LNCAP (cell line): Measurements from ENCODE around the gene TIAL1.

Source experiments
- TF ChIP-seq, protein P1 (sequence below): fragments of 450-650 bp; IDR thresholded peaks from 2 replicates; pipeline ENCODE4 v1.5.1; 2017; ENCODE audit warnings: mild to moderate bottlenecking

Gene TIAL1

DNA sequence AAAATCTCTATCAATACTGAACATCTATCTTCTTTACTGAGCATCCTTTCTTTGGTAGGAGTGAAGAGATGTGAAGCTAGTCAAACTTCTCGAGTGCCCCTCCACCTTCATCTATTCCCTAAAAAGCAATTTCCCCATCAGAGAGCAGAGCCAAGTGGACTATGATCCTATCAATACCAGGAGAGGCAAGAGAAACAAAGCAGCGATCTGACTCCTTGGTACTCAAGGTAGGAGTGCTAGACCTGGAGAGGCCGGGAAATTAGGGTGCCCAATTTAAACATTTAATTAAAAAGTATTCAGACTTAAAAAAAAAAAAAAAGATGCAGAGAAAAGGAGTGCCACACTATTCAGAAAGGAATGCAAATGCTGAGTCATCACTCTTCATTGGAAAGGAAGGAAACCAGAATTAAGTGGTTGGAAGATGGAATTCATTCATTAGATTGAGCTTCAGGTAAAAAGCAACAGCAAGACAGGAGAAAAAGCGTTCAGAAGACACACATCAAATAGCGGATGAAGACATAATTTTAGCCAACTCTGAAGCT lies 1.6 kb downstream of the TIAL1 start:
- TF ChIP-seq, protein P1, sequence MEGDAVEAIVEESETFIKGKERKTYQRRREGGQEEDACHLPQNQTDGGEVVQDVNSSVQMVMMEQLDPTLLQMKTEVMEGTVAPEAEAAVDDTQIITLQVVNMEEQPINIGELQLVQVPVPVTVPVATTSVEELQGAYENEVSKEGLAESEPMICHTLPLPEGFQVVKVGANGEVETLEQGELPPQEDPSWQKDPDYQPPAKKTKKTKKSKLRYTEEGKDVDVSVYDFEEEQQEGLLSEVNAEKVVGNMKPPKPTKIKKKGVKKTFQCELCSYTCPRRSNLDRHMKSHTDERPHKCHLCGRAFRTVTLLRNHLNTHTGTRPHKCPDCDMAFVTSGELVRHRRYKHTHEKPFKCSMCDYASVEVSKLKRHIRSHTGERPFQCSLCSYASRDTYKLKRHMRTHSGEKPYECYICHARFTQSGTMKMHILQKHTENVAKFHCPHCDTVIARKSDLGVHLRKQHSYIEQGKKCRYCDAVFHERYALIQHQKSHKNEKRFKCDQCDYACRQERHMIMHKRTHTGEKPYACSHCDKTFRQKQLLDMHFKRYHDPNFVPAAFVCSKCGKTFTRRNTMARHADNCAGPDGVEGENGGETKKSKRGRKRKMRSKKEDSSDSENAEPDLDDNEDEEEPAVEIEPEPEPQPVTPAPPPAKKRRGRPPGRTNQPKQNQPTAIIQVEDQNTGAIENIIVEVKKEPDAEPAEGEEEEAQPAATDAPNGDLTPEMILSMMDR: no peak

- TF ChIP-seq, protein P1: no peak
Observed at GRCh38 chr10:119588071-119588470, 8.7 kb downstream of the TIAL1 start.

DNA sequence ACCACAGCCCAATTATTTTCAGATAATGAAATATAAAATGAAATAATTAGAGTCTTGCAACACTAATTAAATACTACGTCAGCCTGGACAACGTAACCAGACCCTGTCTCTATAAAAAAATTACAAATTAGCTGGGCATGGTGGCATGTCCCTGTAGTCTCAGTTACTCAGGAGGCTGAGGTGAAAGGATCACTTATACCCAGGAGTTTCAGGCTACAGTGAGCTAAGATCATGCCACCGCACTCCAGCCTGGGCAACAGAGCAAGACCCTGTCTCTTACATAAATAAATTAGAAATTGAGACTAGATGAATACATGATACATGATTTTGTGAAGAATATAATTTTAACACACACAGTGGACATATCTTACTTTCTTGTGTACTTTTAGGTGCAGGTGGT lies 18.4 kb downstream of the TIAL1 start:
- TF ChIP-seq, protein P1: no peak

GRCh38 chr10:119575991-119576390 lies 20.8 kb downstream of the TIAL1 start:
- TF ChIP-seq, protein P1: no peak

DNA sequence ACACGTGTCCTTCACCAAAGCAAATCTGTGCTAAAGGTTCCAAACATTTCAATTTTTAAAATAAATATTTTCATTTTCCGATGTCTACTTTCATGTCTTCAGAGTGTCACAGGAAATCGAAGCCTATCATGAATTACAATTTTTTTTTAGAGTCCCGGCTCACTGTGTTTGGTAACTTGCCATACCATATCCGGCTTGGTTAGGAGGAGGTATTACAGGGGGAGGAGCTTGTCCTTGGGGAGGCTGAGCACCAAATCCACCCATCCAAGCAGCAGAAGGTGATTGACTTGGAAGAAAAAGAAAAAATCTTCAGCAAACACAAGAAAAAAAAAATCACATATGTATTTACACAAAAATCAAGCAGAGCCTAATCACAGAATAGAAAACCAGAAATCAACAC lies 21.3 kb downstream of the TIAL1 start:
- TF ChIP-seq, protein P1: no peak

GRCh38 chr10:119567978-119568377 lies 28.8 kb downstream of the TIAL1 start:
- TF ChIP-seq, protein P1: no peak

DNA sequence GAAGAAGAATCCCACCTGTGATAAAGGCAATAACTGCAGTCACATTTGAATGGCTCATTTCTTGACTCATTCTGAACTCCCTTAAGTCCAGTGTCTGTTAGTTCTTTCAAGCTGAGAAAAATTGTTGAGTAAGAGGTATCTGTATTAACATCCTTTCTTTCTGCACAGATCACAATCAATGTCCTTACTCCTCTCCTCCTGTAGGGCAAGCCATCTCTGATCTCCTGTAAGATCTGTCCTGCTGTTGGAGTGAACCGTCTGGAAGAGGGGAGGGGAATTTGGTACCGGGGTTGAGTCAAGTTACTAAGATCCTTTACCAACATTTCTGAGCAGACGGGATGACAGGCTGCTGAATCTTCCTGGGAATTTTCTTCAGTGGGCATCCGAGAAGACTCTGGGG lies 34.7 kb downstream of the TIAL1 start:
- TF ChIP-seq, protein P1: no peak

GRCh38 chr10:119555178-119555784 lies 41.5 kb downstream of the TIAL1 start:
- TF ChIP-seq, protein P1: no peak
